Heart left ventricle (tissue), 13 donors: ENCODE results near the gene NPAS2.

ENCODE experiments used
- CTCF ChIP-seq, 12 donors: fragments of 200-600 bp; sonication (generic) in 4 of 12; IDR thresholded peaks; one replicate each; pipeline versions ENCODE4 v1.5.0 to v1.8.0; 2018 to 2022; ENCODE audit warnings: antibody characterized with exemption in 12 of 12, mild to moderate bottlenecking in 5 of 12
- POLR2A ChIP-seq, 2 donors: fragments of 450-650 bp; IDR thresholded peaks; one replicate each; pipeline ENCODE4 v1.6.1; 2017; ENCODE audit warnings: antibody characterized with exemption in 2 of 2, mild to moderate bottlenecking in 2 of 2, moderate library complexity in 2 of 2
- donor health status: ischemic (EF 13 %, LVEDD 7.1; RV severe dilation, severe dysfunction).
- donor health status: DM: no; HTN: yes; CAD: no.
- donor health status: DM: no; HTN: no; CAD: no.
- donor health status: ischemic (EF 25% LVEDD 6.9; RV normal size, moderate dysfunction).
- donor health status: ischemic (EF 25% LVEDD 5.7; RV mildly dilated, moderate dysfunction).
- donor health status: ischemic (EF 35%, LVEDD 5.7; RV mildly dilated, moderate dysfunction).
- donor health status: nonischemic (EF 11% LVEDD 7.7; RV severe dilation, severe dysfunction).
- donor health status: DM: yes; HTN: yes; CAD: no.
- donor health status: PGD.
- donor health status: ischemic (EF 29% LVEDD 5.4; RV normal size, mild dysfunction).
- donor health status: nonischemic (EF 23%, LVEDD 6.1; RV moderate dilation, normal function).

- TF ChIP-seq CTCF (IDR thresholded peaks at IDR 0.05) (no peak), POLR2A (IDR thresholded peaks at IDR 0.05) (no peak)
Observed at GRCh38 chr2:100983684-100984310, 163.9 kb downstream of the NPAS2 start.
